HG03432 (cell line): Measurements from ENCODE around the gene TFPI2.

Experiments used
- ATAC-seq: cut with Tn5 transposase; IDR thresholded peaks from one replicate; pipeline ENCODE4 v1.9.1; 2021; ENCODE audit warnings: mild to moderate bottlenecking, moderate library complexity; ENCODE audit not compliant: unreplicated experiment

Gene TFPI2

DNA sequence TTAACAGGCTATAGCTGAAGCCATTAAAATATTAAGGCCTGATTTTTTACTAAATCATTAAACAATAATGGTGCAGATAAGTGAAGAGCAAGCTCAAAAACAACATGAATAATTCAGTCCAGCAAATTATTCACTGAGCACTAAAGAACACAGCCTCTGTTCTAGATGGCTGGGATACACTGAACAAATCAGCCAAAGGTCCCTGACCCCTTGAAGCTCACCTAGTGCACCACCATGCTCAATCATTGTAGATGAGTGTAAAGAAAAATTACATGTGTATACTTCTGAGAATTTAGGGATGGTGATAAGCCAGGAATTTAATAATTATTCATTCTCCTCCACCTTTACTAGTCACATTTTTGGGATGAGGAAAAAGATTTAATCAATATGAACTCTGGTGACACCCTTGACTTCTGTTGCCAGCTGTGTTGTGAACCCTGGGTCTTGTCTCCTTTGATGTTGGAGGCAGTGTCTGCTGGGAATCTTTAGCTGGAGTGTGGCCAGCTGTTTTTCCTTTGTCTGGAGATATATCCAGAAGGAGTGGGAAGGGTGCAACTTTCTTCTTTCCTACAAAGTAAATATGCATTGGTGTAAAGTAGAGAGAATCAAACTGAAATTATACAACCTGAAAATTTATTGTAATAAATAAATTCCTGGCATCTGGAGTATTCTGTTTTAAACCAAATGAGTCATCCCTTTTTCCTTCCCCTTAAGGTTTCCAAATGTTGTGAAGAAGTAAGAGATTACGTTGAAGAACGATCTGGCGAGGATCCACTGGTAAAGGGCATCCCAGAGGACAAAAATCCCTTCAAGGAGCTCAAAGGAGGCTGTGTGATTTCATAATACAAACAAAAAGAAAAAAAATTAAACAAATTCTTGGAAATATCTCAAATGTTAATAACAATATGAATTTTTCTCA, 19.8 kb upstream of the TFPI2 start:
- ATAC-seq: no peak

DNA sequence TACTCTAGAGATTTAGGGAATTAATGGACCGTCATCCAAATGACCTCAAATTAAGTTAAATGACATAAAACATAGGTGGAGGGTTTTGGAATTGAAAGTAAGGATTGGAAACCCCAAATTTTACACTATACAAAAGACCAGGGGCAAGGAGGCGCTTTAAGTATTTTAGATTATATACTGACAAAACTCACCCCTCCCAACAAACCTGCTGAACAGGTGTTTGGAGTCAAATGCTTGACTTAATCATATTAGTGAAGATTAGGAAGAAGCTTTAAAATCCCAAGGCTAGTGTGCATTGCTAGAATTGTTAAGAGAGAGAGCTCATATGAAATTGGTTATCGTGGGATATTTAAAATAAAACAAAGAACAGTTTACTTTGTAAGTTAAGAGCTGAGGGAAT, 15.7 kb upstream of the TFPI2 start, which contains the start of gene GNGT1:
GNGT1 (plus strand) TSS at position 301 of the 400 bp plus-strand sequence. CDS start 180 bp downstream, outside the sequence.
- ATAC-seq: no peak

DNA sequence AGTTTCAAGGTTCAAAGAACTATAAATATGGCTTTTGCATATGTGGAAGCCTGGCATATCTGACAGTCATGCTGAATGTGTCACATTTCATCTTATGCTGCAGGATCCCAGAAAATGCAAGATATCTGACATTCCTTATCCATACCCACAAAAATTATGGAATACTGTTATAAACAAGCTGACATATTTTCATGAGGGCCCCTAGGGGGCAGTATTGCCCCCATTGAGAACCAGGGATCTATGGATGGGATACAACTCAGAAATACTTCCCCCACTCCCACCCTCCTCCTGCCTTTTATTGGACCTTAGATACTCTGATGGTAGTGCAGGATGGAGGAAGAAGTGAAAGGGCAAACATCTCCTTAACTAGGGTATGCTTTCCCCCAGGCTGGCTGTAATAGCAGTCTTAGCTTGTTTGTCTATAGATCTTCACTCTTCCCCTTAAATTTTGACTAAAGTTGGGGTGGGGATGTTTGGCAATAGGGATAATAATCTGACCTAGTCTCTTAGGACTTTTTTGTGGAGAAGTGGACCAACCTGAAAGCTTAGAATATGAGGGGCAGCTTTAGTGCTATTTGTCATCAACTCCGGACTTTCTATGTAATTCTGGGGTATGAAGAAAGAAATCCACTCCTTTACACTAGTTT, 12.3 kb upstream of the TFPI2 start:
- peak; percentile 53 for ATAC-seq

DNA sequence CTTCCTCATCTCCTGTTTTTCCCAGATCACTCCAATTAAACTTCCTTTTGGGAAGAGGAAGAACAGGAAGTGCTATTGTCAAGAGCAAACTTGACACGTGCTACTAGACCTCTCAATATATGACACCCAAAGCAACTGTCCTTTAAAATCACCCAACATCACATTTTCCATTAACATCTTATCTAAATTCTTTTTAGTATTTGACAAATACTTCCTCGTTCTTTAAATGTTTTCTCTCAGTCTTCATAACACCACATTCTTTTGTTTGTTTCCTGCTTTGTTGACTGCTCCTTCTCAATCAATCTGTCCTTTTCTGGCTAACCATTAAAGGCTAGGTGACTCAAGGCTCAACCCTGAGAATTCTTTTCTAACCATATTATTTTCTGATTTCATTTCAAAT, 7.1 kb upstream of the TFPI2 start:
- no peak for ATAC-seq

DNA sequence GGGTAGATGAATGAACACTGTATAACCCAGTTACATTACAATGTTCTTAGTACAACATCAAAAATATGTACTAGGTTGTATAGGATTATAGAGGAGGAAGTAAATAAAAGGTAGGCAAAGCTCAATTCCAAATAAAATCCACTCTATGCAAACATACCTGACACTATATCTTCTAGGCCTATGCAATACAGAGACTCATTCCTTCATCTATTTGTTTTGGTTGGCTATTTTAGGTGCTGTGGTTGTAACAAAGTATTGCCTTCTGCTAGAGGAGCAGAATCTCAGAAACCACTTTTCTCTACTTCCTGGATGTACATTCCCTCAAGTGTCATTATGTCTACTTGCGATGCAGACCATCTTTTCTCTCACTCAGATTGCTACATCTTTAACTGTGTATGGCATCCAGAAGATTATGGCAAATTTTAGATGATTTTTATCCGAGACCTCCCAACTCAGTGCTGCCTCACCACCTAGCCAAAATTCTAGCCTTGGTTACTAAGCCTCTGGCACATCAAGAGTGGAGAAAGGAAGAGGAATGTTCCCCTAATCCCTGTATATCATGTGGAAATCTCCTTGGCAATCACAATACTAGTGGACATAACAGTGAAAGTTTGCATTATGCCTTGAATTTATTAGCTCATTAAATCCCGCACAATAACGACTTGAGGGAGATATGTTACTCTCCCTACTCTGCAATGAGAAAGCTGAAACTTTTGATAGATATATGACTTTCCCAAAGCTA, 5.5 kb upstream of the TFPI2 start:
- ATAC-seq: no peak

DNA sequence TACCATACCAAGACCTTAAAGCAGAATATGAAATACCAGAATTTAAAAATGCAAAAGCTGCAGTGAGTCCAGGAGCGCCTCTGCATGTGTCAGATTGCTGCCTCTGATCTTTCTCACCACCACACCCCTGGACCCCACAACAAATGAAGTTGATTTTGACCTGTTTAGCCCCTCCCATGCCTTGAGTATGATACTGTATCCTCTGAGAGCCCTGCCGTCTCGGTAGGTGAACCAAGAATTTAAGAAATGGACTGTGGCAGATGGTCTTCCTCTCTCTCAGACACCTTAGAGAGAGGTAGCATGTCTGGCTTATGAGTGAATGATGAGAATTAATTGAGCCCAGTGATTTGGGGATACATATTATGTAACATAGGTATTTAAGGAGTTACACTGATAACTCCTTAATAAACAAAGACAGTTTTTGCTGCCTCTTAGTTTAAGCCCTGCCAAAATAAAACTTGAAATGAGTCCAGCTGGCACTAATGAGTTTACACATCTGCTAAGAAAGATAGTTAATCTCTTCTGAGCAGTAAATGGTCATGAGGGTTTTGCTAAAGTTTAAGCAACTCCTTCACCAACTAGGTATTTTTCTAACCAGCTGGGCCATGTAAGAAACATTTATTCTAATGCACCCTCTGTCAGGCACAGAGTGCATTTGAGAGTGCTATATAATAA, 4.5 kb upstream of the TFPI2 start:
- no peak for ATAC-seq

DNA sequence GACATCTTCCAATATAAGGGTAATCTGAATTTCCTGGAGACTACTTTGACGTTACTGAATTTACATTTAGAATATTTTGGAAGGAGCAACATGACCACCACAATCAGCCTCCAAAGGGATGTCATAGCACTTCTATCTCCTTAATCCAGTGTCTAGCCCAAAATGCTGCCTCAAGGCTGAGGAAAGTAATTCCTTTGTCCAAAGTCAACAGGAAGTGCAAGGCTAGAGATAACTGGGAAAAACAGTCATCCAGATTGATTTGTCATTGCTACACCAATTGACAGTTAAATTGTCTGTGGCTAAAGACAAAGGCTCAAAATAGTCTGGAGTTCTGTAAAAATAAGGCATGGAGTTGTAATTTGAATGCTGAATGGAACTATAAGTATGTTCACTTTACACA, 3.9 kb upstream of the TFPI2 start:
- no peak for ATAC-seq

DNA sequence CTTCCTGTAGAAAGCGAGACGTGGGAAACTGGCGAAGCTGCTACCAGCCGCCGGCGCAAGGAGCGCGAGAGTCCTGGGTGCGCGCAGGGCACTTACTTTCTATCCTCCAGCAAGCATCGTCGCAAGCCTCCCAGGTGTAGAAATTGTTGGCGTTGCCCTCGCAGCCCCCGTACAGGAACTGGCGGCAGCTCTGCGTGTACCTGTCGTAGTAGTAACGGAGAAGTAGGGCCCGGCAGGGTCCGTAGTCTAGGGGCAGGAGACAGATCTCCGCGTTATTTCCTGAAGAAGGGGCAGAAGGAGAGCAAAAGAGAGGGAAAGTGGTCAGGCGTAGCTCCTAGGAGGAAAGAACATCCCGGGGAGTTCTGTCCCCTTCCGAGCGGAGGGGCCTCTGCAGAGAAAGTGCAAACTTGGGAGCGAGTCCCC, 501 bp downstream of the TFPI2 start:
- peak; percentile 73 for ATAC-seq

DNA sequence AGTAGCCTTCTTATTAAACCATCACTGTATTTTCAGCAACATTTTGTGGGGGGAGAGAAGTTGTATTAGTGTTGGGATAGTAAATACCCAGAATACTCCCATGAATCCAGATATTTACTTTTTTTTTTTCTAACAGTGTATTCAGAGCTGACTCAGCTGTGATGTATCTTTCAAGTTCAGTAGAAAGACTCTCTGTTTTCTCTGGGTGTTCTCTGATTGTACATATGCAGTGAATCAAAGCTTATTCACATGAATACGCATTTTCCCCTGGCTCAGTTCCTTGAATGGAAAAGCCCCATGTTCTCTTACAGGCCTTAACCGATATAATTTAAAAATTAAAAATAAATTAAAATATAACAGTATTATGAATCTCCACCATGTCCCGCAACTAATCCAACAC, 1.3 kb downstream of the TFPI2 start:
- no peak for ATAC-seq

DNA sequence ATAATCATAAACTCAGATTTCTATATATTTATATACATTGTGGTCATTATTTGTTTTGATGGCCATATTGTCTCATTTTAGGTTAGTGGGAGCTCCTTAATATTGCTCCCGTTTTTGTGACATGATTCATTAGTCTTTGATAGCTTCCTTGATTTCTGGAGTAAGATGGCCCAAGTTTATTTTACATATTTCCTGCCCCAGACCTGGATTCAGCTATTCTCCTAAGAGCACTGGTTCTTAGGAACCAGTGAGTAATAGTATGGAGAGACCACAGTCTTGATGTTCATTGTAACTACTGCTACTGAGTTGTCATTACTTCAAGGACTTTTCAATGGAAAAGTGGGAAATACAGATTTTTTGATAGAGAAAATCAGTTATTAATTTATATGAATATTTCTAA, 6.0 kb downstream of the TFPI2 start:
- ATAC-seq: no peak

DNA sequence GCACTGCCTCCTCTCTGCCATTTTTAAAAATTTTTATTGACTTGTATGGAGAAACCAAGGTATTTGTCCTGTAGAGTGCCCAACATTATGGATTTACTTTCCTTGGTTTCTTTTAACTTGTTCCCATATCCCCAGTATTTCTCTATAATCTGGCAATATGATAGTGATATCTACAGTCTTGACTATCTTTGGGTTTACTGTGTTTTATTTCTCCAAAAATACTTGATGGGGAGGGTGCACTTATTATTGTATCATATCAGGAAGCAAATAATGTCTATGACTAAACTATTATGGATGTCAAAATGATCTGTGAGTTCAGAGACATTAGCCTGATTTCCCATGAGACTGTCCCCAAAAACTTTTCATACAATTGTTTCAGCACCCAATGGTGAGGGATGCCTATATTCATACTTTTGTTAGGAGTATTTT, 6.6 kb downstream of the TFPI2 start:
- ATAC-seq: no peak

DNA sequence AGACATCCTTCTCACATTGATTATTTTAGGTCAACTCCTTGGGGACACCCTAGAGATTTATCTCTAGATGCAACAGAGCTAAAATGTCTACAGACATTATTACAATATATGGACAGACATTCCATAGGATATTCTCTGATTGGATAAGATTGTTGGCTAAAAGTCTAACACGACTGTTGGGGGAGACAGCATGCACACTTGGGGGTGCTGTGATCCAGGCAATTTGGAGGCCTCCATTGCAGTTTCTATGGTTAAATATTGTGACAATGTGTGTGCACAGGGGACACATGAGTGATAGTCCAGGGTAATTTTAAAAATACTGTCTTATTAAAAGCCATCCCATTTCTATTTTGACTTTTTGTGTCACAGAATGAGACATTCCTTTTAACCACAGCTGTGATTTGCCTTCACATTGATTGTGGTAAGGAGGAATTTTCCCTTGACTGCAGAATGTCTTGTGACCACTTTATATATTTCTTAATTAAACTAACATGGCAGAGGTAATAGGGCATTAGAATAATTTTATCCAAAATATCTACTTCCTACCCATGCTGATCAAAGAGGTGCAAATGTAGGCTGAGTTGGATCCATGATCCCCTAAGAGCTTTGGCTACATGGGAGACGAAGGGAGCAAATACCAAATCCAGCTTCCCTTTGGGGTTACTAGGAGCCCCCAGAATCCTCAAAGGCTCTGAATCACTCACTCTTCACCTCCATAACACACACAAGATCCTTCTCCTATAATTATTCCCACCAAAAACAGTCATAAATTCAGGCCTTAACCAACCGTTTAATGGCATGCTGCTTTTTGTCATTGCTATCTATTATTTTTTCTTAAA, 7.3 kb downstream of the TFPI2 start:
- ATAC-seq: no peak

DNA sequence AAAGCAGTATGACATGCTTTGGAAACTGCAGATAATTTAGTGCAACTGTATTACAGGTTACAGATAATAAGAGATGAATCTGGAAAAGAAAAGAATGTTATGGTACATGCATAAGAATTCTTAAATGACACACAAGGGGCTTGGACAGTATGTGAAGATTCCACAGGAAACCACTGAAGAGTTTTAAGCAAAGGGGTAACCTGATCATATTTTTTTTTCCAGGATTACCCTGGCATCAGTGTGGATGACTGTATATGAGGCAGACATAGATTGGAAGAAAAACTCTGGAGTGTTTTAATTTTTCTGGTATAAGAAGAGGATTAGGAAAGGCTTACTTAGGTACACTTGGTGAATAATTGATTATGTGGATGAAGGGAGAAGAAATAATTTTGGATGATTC, 8.1 kb downstream of the TFPI2 start:
- ATAC-seq: no peak

DNA sequence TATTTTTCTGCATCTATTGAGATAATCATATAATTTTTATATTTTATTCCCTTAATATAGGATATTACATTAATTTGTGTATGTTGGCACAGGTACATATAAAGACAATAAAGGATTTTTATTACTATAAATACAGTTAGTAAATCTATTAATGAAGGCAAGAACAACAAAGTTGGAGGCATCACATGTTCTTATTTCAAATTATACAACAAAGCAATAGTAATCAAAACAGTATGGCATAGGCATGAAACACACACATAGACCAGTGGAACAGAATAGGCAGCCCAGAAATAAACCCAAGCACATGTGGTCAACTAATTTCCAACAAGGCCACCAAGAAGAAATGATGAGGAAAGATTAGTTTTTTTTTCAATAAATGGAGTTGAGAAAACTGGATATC, 11.2 kb downstream of the TFPI2 start:
- no peak for ATAC-seq

DNA sequence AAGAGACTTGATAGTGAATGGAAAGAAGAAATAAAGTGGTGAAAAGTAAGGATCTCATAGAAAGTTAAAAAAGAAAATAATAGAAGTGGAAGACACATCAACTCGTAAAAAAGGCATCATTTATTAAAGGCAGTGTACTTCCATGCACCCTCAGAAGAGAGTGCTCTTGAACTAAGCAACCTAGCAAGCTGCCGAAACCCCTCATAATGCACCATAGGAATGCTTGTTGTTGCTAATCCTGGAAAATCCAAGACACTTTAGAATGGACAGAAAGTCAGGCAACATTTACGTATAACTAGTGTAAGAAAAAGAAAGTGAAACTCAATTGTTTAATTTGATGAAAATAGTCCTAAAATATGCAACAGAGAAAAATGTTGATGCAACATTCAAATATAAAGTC, 12.8 kb downstream of the TFPI2 start:
- ATAC-seq: no peak

DNA sequence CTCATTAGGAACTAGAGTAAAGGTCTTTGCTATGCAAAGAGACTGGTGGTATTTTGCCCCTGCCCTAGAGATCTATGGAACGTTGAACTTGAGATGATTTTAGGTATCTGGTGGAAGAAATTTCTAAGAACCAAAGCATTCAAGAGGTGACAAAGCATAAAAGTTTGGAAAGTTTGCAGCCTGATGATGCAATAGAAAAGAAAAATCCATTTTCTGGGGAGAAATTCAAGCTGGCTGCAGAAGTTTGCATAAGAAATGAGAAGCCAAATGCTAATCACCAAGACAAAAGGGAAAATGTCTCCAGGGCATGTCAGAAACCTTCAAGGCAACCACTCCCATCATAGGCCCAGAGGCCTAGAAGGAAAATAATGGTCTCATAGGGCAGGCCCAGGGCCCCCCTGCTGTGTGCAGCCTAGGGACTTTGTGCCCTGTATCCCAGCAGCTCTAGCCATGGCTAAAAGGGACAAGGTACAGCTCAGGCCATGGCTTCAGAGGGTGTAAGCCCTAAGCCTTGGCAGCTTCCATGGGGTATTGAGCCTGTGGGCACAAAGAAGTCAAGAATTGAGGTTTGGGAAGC, 16.5 kb downstream of the TFPI2 start:
- ATAC-seq: no peak

DNA sequence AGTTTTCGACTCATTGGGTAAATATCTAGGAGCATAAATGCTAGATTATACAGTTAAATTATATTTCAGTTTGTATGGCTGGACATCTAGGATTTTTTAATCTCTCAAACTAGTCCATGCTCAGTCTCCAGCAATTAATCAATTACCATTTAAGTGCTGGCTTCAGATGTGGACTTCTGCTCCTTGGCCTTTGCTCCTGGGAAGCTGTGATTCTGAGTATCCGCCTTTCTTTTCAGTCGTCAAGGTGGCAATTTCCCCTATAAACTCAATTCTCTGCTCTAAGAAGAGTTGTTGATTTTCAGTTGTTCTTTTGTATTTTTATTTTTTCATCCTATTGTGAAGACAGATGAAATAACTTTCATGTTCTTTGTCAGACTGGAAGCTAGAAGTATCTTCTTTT, 23.7 kb downstream of the TFPI2 start:
- no peak for ATAC-seq

DNA sequence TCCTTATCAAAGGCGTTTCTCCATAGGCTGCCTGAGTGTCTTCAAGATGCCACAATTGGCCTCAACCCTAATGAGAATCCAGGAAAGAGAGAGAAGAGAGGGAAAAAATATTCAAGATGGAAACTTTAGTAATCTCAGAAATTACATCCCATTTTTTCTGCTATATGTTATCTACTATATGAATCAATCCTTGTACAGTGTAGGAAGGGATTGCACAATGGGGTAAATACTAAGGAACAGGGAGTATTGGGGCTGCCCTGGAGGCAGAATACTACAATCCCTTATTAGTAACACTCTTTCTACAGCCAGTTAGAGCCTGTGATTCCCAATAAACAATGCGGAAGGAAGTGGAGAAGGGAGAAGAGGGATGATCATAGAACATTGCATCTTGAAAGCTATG, 27.9 kb downstream of the TFPI2 start:
- no peak for ATAC-seq

DNA sequence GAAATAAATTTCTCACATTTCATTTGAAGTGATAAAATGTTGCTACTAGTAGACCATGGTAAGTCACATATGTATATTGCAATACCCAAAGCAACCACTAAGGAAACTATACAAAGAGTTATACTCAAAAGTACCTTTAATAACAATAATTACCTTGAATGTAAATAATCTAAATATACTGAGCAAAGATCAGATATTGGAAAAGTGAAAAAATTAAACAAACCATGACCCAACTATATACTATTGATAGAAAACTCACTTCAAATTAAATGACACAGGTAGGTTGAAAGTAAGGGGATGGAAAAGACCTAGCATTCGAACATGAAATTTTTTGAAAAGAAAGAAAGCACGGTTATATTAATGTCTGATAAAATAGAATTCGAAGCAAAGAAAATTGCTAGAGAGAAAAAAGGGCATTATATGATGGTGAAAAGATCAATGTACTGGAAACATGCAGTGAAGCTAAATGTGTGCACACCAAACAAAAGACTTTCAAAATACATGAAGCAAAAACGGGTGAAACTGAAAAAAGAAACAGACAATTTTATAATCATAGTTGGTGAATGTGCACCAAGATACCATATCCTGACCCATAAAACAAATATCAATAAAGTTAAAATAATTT, 29.1 kb downstream of the TFPI2 start:
- ATAC-seq: peak; percentile 42
